GM23248 (cell line): ENCODE results near the gene KLK1.

Experiments
- EZH2 ChIP-seq: fragments of 200-600 bp; sonication (generic); IDR thresholded peaks from 2 replicates; pipeline ENCODE4 v1.6.1; 2018; ENCODE audit warnings: antibody characterized with exemption, mild to moderate bottlenecking; ENCODE audit not compliant: insufficient read depth, poor library complexity, severe bottlenecking
- EZH2phosphoT487 ChIP-seq: fragments of 200-600 bp; sonication (generic); IDR thresholded peaks from 2 replicates; pipeline ENCODE4 v1.6.1; 2018; ENCODE audit warnings: antibody characterized with exemption, moderate library complexity, mild to moderate bottlenecking, low read depth; ENCODE audit not compliant: insufficient read depth

DNA sequence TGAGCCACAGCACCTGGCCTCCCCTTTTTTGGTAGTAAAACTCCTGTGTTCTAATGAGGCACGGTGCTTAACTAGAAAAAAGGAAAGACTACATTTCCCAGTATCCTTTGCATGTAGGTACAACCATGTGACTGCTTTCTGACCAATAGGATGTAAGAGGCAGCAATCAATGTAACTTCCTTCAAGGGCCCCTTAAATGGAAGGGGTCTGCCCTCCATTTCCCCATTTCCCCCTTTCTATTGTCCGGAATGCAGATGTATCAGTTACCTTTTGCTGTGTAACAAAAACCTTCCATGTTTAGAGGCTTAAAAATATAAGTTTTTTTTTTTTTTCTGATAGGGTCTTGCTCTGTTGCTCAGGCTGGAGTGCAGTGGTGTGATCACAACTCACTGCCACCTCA lies 51.1 kb downstream of the KLK1 start:
- TF ChIP-seq EZH2 (no peak), EZH2phosphoT487 (no peak)
